ENCODE measurements around the gene CCL19. TPM values are rescaled to one million over a fixed set of nuclear protein-coding genes. Genes with fewer than 3 reads are reported as not detected.

Gene CCL19
- total RNA-seq, 2 experiments from 2014 or later = not detected

- Mint-ChIP-seq H3K36me3 (ENCODE audit: low read depth) (no peaks in the 10 kb centered on the region), H3K9me3 (no peaks in the 10 kb centered on the region), H3K4me3 (no peak overlapping the region), H3K4me1 (peaks cover 10% of the 10 kb centered on the region), H3K27me3 (no peaks in the 10 kb centered on the region), H3K27ac (no peak overlapping the region)
- POLR2A ChIA-PET = interaction anchor here (0.9 kb wide), 1 partner anchor 28 kb away, joined by 3 read pairs; no protein-coding TSS in a partner anchor
- no peak for DNase-seq
- CTCF ChIA-PET = interaction anchor here (0.9 kb wide), 1 partner anchor 297 kb away, joined by 3 read pairs; no protein-coding TSS in a partner anchor
These were observed 3.6 kb downstream of the CCL19 start for GRCh38 chr9:34687276-34688030.

GRCh38 chr9:34686732-34687131 is 4.3 kb downstream of the CCL19 start:
- Mint-ChIP-seq H3K36me3 (ENCODE audit: low read depth) (no peaks in the 10 kb centered on the region), H3K9me3 (no peaks in the 10 kb centered on the region), H3K27ac (no peak overlapping the region), H3K4me1 (peaks cover 10% of the 10 kb centered on the region), H3K4me3 (no peak overlapping the region), H3K27me3 (no peaks in the 10 kb centered on the region)
- DNase-seq = no peak
- POLR2A ChIA-PET = interaction anchor here (0.9 kb wide), 1 partner anchor 29 kb away, joined by 3 read pairs; no protein-coding TSS in a partner anchor
- CTCF ChIA-PET = interaction anchor here (0.9 to 1.9 kb wide), 3 partner anchors 12 to 297 kb away, joined by 3 to 7 read pairs (median 4); no protein-coding TSS in a partner anchor

- ChIA-PET POLR2A (no interaction called here), CTCF (interaction anchor here (1.3 to 1.9 kb wide), 2 partner anchors 12 to 16 kb away, joined by 4 to 7 read pairs; no protein-coding TSS in a partner anchor)
- Mint-ChIP-seq H3K27me3 (no peaks in the 10 kb centered on the region), H3K4me1 (peaks cover 10% of the 10 kb centered on the region), H3K9me3 (no peaks in the 10 kb centered on the region), H3K4me3 (no peak overlapping the region), H3K27ac (no peak overlapping the region), H3K36me3 (ENCODE audit: low read depth) (peaks cover under 1% of the 10 kb centered on the region)
- DNase-seq = no peak
These were observed 4.8 kb downstream of the CCL19 start for GRCh38 chr9:34686231-34686630.

GRCh38 chr9:34685591-34685990 is 5.5 kb downstream of the CCL19 start:
- no peak overlapping the region for H3K27ac Mint-ChIP-seq
- POLR2A ChIA-PET = no interaction called here
- H3K4me3 Mint-ChIP-seq = no peak overlapping the region
- DNase-seq = no peak
- peaks cover 6% of the 10 kb centered on the region for H3K36me3 Mint-ChIP-seq (ENCODE audit: low read depth)
- no peaks in the 10 kb centered on the region for H3K27me3 Mint-ChIP-seq
- H3K9me3 Mint-ChIP-seq = no peaks in the 10 kb centered on the region
- H3K4me1 Mint-ChIP-seq = peaks cover 10% of the 10 kb centered on the region
- CTCF ChIA-PET = interaction anchor here (0.6 to 1.9 kb wide), 3 partner anchors 13 to 214 kb away, joined by 4 to 7 read pairs (median 4); no protein-coding TSS in a partner anchor

- POLR2A ChIA-PET = no interaction called here
- H3K4me3 Mint-ChIP-seq = no peak overlapping the region
- H3K27me3 Mint-ChIP-seq = no peaks in the 10 kb centered on the region
- no peak for DNase-seq
- CTCF ChIA-PET = no interaction called here
- no peak overlapping the region for H3K27ac Mint-ChIP-seq
- H3K36me3 Mint-ChIP-seq (ENCODE audit: low read depth) = peaks cover 6% of the 10 kb centered on the region
- peaks cover 10% of the 10 kb centered on the region for H3K4me1 Mint-ChIP-seq
- H3K9me3 Mint-ChIP-seq = no peaks in the 10 kb centered on the region
These were observed 6.3 kb downstream of the CCL19 start for GRCh38 chr9:34684816-34685215.

GRCh38 chr9:34684145-34684544 is 6.9 kb downstream of the CCL19 start:
- Mint-ChIP-seq H3K36me3 (ENCODE audit: low read depth) (peaks cover 6% of the 10 kb centered on the region), H3K9me3 (no peaks in the 10 kb centered on the region), H3K27ac (no peak overlapping the region), H3K4me1 (peaks cover 10% of the 10 kb centered on the region), H3K27me3 (no peaks in the 10 kb centered on the region), H3K4me3 (no peak overlapping the region)
- CTCF ChIA-PET = interaction anchor here (1.2 kb wide), 1 partner anchor 17 kb away, joined by 4 read pairs; no protein-coding TSS in a partner anchor
- no peak for DNase-seq
- POLR2A ChIA-PET = no interaction called here

- Mint-ChIP-seq H3K27me3 (no peaks in the 10 kb centered on the region), H3K27ac (no peak overlapping the region), H3K9me3 (no peaks in the 10 kb centered on the region), H3K36me3 (ENCODE audit: low read depth) (peaks cover 2% of the 10 kb centered on the region), H3K4me3 (no peak overlapping the region), H3K4me1 (peaks cover 2% of the 10 kb centered on the region)
- POLR2A ChIA-PET = interaction anchor here (1.1 to 1.3 kb wide), 2 partner anchors 11 to 12 kb away, joined by 3 read pairs; no protein-coding TSS in a partner anchor
- DNase-seq = no peak
- CTCF ChIA-PET = interaction anchor here (3.1 kb wide), 1 partner anchor 26 kb away, joined by 22 read pairs; no protein-coding TSS in a partner anchor
These were observed 15.2 kb downstream of the CCL19 start for GRCh38 chr9:34675869-34676268.

GRCh38 chr9:34675048-34675714 is 15.9 kb downstream of the CCL19 start:
- DNase-seq = peak; percentile 46
- H3K4me1 Mint-ChIP-seq = peaks cover 2% of the 10 kb centered on the region
- H3K36me3 Mint-ChIP-seq (ENCODE audit: low read depth) = peaks cover 2% of the 10 kb centered on the region
- no peaks in the 10 kb centered on the region for H3K9me3 Mint-ChIP-seq
- H3K27me3 Mint-ChIP-seq = no peaks in the 10 kb centered on the region
- ChIA-PET CTCF (interaction anchor here (3.1 kb wide), 1 partner anchor 27 kb away, joined by 22 read pairs; no protein-coding TSS in a partner anchor), POLR2A (interaction anchor here (1.1 to 1.3 kb wide), 2 partner anchors 10 to 11 kb away, joined by 3 read pairs; no protein-coding TSS in a partner anchor)
- no peak overlapping the region for H3K27ac Mint-ChIP-seq
- no peak overlapping the region for H3K4me3 Mint-ChIP-seq

GRCh38 chr9:34674440-34674839 is 16.6 kb downstream of the CCL19 start:
- no peak overlapping the region for H3K27ac Mint-ChIP-seq
- DNase-seq = no peak
- peaks cover 2% of the 10 kb centered on the region for H3K9me3 Mint-ChIP-seq
- POLR2A ChIA-PET = no interaction called here
- CTCF ChIA-PET = interaction anchor here (3.1 kb wide), 1 partner anchor 28 kb away, joined by 22 read pairs; no protein-coding TSS in a partner anchor
- H3K36me3 Mint-ChIP-seq (ENCODE audit: low read depth) = peaks cover 8% of the 10 kb centered on the region
- no peaks in the 10 kb centered on the region for H3K27me3 Mint-ChIP-seq
- H3K4me3 Mint-ChIP-seq = no peak overlapping the region
- H3K4me1 Mint-ChIP-seq = peaks cover 2% of the 10 kb centered on the region

- Mint-ChIP-seq H3K27ac (no peak overlapping the region), H3K9me3 (peaks cover 8% of the 10 kb centered on the region), H3K36me3 (ENCODE audit: low read depth) (peaks cover 26% of the 10 kb centered on the region), H3K4me1 (peaks cover 12% of the 10 kb centered on the region), H3K27me3 (no peaks in the 10 kb centered on the region), H3K4me3 (no peak overlapping the region)
- no peak for DNase-seq
- POLR2A ChIA-PET = no interaction called here
- CTCF ChIA-PET = interaction anchor here (1.8 kb wide), 1 partner anchor 37 kb away, joined by 5 read pairs; no protein-coding TSS in a partner anchor
These were observed 19.8 kb downstream of the CCL19 start for GRCh38 chr9:34671307-34671706.

- Mint-ChIP-seq H3K36me3 (ENCODE audit: low read depth) (peaks cover 28% of the 10 kb centered on the region), H3K27ac (no peak overlapping the region), H3K9me3 (peaks cover 8% of the 10 kb centered on the region), H3K27me3 (no peaks in the 10 kb centered on the region), H3K4me1 (peaks cover 17% of the 10 kb centered on the region), H3K4me3 (no peak overlapping the region)
- no peak for DNase-seq
- ChIA-PET CTCF (interaction anchor here (1.2 to 1.8 kb wide), 3 partner anchors 9 to 36 kb away, joined by 3 to 6 read pairs (median 5); no protein-coding TSS in a partner anchor), POLR2A (no interaction called here)
These were observed 21.1 kb downstream of the CCL19 start for GRCh38 chr9:34669809-34670562.

Measured in activated CD4-positive, alpha-beta memory T cell treated with anti-CD3 and anti-CD28 coated beads, Interleukin-2, amount 10 ng/mL, durations not matched to agents 7 days and 5 days (primary cell).